Medulla oblongata (tissue), 1 donor: Measurements from ENCODE around the gene EEF1AKMT1.

Experiments used
- DNase-seq: peaks from one replicate; pipeline ENCODE4 v3.0.0-alpha.2; 2015; ENCODE audit errors: extremely low spot score

Gene EEF1AKMT1

DNA sequence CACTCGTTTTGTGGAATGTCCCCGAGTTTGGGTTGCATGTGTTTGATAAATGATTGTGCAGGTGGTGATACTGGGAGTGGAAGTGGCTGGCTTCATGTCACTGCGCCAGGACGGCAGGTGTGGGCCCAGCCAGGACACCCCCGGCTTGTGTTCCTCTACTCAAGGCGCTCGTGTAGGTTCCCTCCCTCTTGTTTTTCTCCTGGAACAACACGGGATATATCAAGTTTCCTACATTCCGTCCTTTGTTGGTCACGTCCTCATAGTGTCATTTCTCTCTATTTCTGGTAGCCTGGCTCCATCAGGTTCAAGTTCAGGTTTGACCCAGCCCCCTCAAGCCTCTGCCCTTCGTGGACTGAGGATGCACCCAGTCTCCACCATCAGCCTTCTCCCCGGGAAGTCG, 54.0 kb downstream of the EEF1AKMT1 start:
- DNase-seq = no peak

DNA sequence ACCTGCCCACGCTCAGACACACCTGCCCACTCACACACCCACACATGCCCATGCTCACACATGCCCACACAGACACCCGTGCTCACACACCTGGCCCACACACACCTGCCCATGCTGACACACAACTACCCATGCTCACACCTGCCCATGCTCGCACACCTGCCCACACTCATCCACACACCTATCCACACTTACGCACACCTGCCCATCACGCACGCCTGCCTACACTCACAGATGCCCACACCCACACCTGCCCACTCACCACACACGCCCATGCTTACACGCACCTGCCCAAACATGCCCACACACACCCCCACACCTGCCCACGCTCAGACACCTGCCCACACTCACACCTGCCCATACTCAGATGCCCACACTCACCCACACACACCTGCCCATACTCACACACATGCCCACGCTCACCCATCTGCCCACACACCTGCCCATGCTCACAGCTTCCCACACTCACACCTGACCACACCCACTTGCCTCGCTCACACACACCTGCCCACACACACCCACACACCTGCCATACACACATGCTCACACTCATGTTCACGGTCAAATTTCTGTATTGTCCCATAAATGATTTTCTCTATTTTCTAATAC, 54.7 kb downstream of the EEF1AKMT1 start:
- no peak for DNase-seq

DNA sequence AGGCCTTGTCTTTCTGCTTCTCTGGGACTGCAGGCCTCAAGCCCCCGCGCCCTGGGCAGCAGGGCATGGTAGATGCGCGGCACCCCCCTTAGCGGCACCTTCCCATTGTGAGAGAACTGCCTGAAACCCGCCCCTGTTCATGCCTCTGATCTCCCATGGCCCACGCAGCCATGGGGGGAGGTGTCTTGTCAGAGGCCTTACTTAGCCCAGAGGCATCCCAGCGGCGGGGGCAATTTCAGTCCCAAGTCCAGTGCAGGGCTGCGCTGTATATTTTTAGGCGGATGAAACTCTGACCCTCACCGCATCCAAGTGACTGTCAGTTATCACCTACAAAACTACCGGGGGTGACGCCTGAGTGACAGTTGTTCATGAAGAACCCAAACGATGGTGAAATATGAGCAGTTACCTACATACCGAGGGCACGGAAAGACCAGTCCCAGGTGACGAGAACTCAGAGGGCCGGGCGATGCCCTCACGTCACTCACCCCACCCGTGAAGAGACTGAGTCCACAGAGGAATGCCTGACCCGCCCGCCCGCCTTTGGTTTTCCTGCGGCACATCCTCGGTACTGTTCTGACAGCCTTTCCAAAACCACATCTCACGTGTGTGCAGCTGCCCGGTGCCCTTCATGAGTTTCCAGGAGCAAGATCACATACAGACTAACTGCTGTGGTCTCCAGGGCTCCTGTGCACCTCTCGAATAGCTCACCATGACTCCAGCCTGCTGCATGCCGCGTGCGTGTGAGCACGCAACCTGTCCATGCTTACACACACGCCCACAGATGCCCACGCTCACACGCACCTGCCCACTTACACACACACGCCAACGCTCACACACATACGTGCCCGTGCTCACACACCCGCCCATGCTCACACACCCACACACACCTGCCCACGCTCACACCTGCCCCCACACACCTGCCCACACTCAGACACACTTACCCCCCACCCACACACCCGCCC, 55.9 kb downstream of the EEF1AKMT1 start:
- no peak for DNase-seq

DNA sequence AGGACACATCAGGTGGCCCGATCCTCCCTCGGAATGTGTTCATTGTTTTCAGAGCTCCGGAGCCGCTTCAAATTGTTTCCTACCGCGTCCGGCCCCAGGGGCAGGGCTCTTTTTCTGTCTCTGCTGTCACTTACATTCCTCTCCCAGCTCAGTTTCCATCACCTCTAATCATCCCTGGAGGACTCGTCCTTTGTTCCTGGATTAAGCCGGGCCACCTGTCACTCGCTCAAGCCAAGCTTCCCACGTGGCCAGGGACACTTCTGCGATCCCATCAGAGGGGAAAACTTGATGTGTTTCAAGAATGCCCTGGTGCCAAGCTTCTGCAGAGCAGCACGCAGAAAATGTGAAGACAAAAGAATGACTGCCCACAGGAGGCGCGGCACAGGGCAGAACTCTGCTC, 56.8 kb downstream of the EEF1AKMT1 start:
- no peak for DNase-seq

DNA sequence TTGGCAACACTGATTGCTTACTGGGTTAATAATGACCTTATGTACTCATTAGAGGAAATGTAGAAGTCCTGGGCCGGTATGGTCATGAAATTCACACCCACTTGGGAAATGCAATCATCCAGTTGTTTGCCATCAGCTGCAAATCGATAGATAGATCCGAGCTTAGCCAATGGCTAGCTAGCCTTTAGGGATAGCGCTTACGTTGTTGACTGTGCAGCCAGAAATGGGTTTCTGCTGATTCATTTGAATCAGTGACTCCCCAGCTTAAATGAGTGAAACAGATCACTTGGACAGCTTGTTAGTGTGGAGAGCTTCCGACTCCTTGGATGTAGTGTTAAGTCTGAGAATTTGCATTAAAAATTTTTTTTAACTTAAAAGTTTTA, 58.4 kb downstream of the EEF1AKMT1 start:
- no peak for DNase-seq

DNA sequence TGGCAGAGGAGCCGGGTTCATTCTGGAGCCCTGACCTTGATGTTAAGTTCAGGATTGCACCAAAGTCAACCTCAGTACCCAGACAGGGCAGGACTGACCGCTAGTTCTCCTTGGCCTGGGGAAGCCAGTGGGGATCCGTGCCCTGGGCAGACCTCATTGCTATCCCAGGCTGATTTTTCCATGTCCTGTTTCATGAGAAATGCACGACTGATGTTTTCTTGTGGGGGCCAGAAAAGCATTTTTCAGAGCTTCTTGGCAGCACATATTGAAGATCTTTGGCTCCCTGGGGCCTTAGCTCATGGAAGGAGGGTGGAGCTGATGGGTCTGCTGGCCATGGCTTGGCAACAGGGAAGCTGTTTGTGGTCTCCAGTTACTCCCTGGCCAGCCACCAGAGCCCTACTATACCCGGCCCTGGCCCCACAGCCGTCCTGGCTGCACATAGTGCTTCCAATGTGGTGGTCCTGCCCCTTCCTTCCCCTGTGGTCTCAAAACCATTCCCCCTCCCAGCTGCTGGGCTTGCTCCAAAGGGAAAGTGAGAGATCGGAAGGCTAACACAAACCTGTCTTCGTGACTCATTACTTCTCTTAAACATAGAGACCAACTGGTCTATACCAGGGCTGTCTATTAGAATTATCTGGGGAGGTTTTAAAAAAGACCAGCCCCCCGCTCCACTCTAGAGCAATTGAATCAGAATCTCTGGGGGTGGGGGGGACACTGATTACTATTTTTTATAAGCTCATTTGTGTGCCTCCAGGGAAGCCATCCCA, 59.0 kb downstream of the EEF1AKMT1 start:
- DNase-seq = peak; percentile 32

- peak; percentile 35 for DNase-seq
Observed at GRCh38 chr13:20714161-20714560, 59.6 kb downstream of the EEF1AKMT1 start.

- peak; percentile 69 for DNase-seq
Observed at GRCh38 chr13:20713751-20714150, 60.0 kb downstream of the EEF1AKMT1 start.

- peak; percentile 21 for DNase-seq
Observed at GRCh38 chr13:20713014-20713376, 60.8 kb downstream of the EEF1AKMT1 start.

DNA sequence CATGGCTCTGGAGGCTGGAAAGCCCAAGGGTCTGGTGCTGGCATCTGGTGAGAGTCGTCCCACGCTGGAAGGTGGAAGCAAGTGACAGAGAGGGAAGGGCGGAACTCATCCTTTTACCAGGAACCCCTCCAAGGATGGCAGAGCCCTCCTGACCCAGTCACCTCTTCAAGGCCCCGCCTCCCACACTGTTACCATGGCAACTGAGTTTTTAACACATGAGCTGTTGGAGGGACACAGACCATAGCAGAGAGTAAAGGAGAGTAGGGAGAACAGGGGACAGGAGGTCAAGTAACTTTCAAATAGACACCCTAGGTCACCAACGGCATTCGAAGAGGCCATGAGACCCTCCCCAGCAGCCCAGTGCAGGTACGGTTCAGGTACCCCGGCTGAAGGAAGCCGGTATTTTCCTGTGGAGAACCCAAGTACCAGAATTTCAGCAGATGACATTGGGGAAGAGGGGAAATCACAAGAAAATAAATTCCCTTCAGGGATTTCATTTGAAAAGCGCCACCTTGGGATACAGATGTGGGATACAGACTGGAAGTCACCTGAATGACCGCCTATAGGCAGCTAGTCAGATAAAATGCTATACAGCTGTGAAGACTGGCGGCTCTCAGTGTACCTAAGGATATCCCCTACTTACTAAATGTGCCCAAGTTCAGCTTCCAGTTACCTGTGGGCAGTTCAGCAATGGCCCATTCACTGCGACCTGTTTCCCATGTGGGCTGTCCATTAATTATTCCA, 62.3 kb downstream of the EEF1AKMT1 start:
- no peak for DNase-seq

- DNase-seq = no peak
Observed at GRCh38 chr13:20709782-20710181, 64.0 kb downstream of the EEF1AKMT1 start.

GRCh38 chr13:20709369-20709768, 64.4 kb downstream of the EEF1AKMT1 start:
- no peak for DNase-seq

DNA sequence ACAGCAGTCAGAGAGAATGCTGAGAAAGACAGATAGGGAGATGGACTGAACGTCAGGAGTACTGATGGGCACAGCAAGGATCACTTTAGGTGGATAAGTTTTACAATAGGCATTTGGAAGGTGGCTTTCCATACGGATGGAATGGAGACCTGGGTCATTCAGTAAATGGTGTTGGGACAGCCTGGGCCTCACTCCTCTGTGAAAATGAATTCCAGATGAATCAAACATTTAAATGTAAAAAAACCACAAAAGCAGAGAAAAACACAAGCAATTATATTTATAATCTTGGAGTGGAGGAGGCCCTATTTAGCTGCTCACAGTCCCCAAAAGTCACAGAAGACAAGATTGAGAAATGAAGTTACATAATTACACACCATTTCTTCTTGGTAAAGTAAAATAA, 65.5 kb downstream of the EEF1AKMT1 start:
- no peak for DNase-seq

DNA sequence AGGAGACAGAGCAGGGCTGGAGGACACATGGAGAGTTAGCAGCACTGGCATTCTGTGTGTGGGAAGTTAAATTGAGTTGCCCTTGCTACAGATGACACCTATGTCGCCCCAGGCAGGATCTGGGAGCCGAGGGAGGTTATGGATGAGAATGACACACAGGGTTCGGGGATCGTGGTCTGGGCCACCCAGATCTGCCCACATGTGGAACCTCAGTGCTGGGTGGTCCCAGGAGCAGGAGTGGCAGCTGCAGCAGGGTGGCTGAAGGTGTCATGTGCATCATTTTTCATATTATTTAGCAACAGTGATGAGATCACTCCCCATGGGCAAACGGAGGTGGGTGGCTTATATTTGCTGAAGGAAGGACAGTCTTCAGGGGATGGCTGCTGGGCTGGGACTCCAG, 67.1 kb downstream of the EEF1AKMT1 start:
- no peak for DNase-seq

DNA sequence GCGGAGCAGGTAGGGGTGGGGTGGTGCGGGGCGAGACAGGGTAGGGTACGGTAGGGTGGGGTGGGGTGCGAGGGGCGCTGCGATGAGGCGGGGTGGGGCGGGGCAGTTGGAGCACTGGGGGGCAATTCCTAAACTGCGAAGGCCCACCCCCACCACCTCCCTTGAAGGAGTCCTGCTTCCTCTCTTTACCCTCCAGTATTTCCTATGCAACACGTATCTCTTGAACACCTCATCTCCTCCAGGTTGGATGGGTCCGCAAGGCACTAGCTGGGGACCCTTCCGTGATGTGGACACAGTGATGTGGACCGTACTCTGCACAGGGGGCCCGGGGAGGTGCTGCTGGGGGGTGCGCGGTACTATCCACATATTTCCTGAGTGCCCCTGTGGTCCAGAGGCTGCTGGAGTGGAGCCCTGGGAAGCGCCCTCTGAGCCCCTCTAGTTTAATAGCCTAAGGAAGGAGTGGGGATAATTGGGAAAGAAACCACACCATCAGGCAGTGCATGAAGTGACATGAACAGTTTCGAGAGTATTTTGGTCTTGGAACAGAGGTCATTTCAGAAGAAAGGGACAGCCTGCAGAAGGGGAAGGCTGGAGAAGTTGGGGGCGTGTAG, 69.2 kb downstream of the EEF1AKMT1 start:
- no peak for DNase-seq

- DNase-seq = peak; percentile 62
Observed at GRCh38 chr13:20703780-20704458, 69.8 kb downstream of the EEF1AKMT1 start.

DNA sequence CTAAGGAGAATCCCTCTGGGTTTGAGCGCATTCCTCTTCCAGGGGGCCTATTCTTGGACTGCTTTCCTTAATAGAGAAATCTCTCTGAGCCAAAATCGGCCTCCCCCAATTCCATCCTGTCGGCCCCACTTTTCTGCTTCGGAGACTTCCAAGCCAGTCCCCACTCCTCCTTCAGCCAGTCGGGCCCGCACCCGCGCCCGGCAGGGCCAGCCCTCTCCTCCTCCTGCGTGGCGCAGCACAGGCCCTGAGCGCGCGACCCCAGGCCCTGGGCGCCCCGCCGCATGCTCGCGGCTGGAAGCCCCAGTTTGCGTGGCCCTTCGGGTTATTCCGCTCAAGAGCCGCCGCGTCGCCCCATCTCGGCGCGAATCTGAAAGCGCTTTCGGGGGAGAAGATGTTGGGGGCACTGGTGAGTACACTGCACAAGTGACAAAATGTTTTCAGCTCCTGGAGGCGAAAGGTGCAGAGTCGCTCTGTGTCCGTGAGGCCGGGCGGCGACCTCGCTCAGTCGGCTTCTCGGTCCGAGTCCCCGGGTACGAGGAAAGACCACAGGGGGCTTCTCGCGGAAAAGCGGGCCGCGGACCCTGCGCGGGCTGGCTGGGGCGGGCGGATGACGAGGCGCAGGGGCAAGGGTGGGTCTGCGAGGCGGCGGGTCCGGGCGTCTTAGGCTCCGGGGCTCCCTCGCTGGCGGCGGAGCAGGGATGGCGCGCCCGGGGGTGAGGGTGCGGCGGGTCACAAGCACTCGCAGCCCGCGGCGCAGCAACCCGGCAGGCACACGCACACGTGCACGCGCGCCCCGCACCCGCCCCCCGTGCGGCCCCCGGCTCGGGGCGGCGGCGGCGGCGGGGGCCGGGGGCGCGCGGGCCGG, 70.6 kb downstream of the EEF1AKMT1 start, which contains the start of gene IL17D:
IL17D (plus strand) TSS at position 785 of the 865 bp plus-strand sequence. CDS start 303 bp downstream, outside the sequence.
- peak; percentile 17 for DNase-seq

- DNase-seq = peak; percentile 59
Observed at GRCh38 chr13:20702530-20702914, 71.2 kb downstream of the EEF1AKMT1 start.

DNA sequence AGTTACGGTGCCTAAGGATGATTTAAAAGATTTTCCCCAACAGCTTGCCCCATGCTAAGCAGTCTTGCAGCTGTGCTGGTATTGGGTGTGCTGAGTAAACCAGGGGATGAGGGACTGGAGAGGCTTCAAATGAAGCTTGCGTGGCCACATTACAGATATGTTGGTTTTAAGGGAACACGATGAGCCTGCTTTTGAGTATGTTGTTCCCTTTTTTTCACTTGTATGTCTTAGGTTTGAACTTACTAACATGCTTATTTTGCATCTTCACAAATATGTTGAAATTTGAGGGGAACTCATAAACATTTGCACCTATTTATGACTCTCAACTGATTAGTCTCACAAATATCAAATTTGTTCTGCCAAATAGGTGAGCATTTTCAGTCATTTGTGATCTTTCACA, 72.3 kb downstream of the EEF1AKMT1 start:
- no peak for DNase-seq

DNA sequence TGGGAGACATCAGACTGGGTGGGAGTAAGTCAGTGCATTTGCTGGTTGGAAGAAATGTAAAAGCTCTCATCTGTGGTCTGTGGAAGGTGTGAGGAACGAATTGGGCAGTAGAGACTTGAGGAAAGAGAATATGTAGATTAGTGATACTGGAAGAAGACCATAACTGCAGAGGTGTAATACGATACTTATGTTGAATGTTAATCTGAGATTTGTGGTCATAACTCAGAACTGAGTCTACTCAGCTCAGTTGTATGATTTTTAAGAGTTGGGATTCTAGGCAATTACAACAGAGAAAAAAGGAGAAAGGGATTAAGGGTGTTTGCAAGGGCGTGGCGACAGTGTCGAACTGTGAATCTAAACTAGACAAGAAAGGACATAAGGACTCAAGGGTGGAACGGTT, 73.5 kb downstream of the EEF1AKMT1 start:
- DNase-seq = no peak
